Activated CD8-positive, alpha-beta memory T cell treated with anti-CD3 and anti-CD28 coated beads, Interleukin-2, amount 50 U/mL, for 1 hour (primary cell): ENCODE data around the gene ARVCF.
A peak's percentile ranks its signal among the peaks of the same experiment; 100 is the strongest.

ENCODE experiments used
- DNase-seq: peaks from one replicate; pipeline ENCODE4 v3.0.0-alpha.2; 2020; ENCODE audit errors: extremely low read depth

Gene ARVCF

GRCh38 chr22:19961868-19962245 lies 54.8 kb downstream of the ARVCF start:
- DNase-seq: no peak

GRCh38 chr22:19961201-19961580 lies 55.4 kb downstream of the ARVCF start:
- no peak for DNase-seq

GRCh38 chr22:19960491-19961200 lies 56.0 kb downstream of the ARVCF start:
- no peak for DNase-seq

- DNase-seq: no peak
These were observed 56.8 kb downstream of the ARVCF start for GRCh38 chr22:19959587-19960490.

GRCh38 chr22:19959043-19959586 lies 57.5 kb downstream of the ARVCF start:
- DNase-seq: no peak

- no peak for DNase-seq
These were observed 58.3 kb downstream of the ARVCF start for GRCh38 chr22:19958083-19959042.

GRCh38 chr22:19957445-19957844 lies 59.2 kb downstream of the ARVCF start:
- DNase-seq: no peak

GRCh38 chr22:19955241-19956128 lies 61.1 kb downstream of the ARVCF start:
- DNase-seq: no peak

GRCh38 chr22:19951346-19951745 lies 65.3 kb downstream of the ARVCF start:
- DNase-seq: no peak

- DNase-seq: no peak
These were observed 68.4 kb downstream of the ARVCF start for GRCh38 chr22:19948057-19948760.

- DNase-seq: no peak
These were observed 73.3 kb downstream of the ARVCF start for GRCh38 chr22:19943082-19944026.

- no peak for DNase-seq
These were observed 74.2 kb downstream of the ARVCF start for GRCh38 chr22:19942157-19943081.

- DNase-seq: peak; percentile 21
These were observed 75.1 kb downstream of the ARVCF start, which contains the start of the genes COMT and TXNRD2 for GRCh38 chr22:19941365-19942082. Gene COMT, plus strand, starts transcription at chr22:19941772. Its CDS starts 20,755 bp downstream, at chr22:19962527. Gene TXNRD2, minus strand, starts transcription at chr22:19941818. Its CDS starts 15 bp downstream, at chr22:19941803.

GRCh38 chr22:19940536-19941364 lies 75.9 kb downstream of the ARVCF start:
- no peak for DNase-seq

- no peak for DNase-seq
These were observed 78.8 kb downstream of the ARVCF start for GRCh38 chr22:19937616-19938473.
